IMR-90 (cell line): ENCODE measurements around the gene HMGXB3. TPM values are rescaled to one million over a fixed set of nuclear protein-coding genes. Genes with fewer than 3 reads are reported as not detected.

Experiments
- ATAC-seq: fragments of 200-7000 bp; cut with Tn5 transposase; 2 replicates; pipeline ENCODE4 v1.9.1; 2020; ENCODE audit warnings: low read depth, mild to moderate bottlenecking, moderate library complexity
- BruUV-seq: library from RNA; stranded (reverse); fragments of 400-500 nt; replicated peaks from 2 replicates; lab custom pipeline; 2021; lab: Mats Ljungman, UMichigan
- CTCF ChIA-PET: fragments of 300-600 bp; formaldehyde crosslinking; extraction: SDS; loops from one replicate; lab custom pipeline; 2021; ENCODE audit warnings: antibody characterized with exemption; lab: Yijun Ruan, JAX
- POLR2A ChIA-PET: fragments of 300-600 bp; sonication (Branson Sonifier 250); formaldehyde crosslinking; loops from one replicate; lab custom pipeline; 2022; ENCODE audit warnings: antibody characterized with exemption; ENCODE audit not compliant: unreplicated experiment; lab: Charles Lee
- DNase-seq: peaks from one replicate; pipeline ENCODE4 v3.0.0; 2013
- H2AFZ ChIP-seq: replicated peaks from 2 replicates; pipeline ENCODE3; 2013; ENCODE audit warnings: low read length, mild to moderate bottlenecking; ENCODE audit not compliant: poor library complexity
- H2AK5ac ChIP-seq: 2 replicates; pipeline ENCODE4 v1.6.1; 2013; ENCODE audit warnings: low read depth, low read length, inconsistent platforms
- H2AK9ac ChIP-seq: replicated peaks from 2 replicates; pipeline ENCODE3; 2013; ENCODE audit warnings: mild to moderate bottlenecking, low read depth, low read length, moderate library complexity; ENCODE audit not compliant: poor library complexity
- H2BK120ac ChIP-seq: 2 replicates; pipeline ENCODE4 v1.6.1; 2013; ENCODE audit warnings: low read depth, low read length, inconsistent platforms
- H2BK15ac ChIP-seq: 3 replicates; pipeline ENCODE4 v1.6.1; 2013; ENCODE audit warnings: low read depth, low read length, inconsistent platforms
- H2BK20ac ChIP-seq: 2 replicates; pipeline ENCODE4 v1.6.1; 2013; ENCODE audit warnings: low read depth, mild to moderate bottlenecking, inconsistent platforms, low read length, moderate library complexity
- H2BK5ac ChIP-seq: 2 replicates; pipeline ENCODE4 v1.6.1; 2013; ENCODE audit warnings: mild to moderate bottlenecking, low read depth, low read length, inconsistent platforms; ENCODE audit not compliant: poor library complexity, severe bottlenecking
- H3K14ac ChIP-seq: replicated peaks from 2 replicates; pipeline ENCODE4 v1.6.1; 2013; ENCODE audit warnings: low read depth, low read length, inconsistent platforms
- H3K18ac ChIP-seq: 2 replicates; pipeline ENCODE4 v1.6.1; 2013; ENCODE audit warnings: low read depth, low read length, control low read depth
- H3K23ac ChIP-seq: 2 replicates; pipeline ENCODE4 v1.6.1; 2013; ENCODE audit warnings: low read depth, low read length, inconsistent platforms
- H3K27ac ChIP-seq: 2 replicates; pipeline ENCODE4 v1.5.1; 2013; ENCODE audit warnings: mild to moderate bottlenecking, control low read depth, low read length; ENCODE audit not compliant: insufficient read depth
- H3K27me3 ChIP-seq: 2 replicates; pipeline ENCODE4 v1.6.1; 2013; ENCODE audit warnings: low read length; ENCODE audit not compliant: control insufficient read depth, insufficient read depth
- H3K36me3 ChIP-seq: 2 replicates; pipeline ENCODE4 v1.6.1; 2013; ENCODE audit warnings: low read length, mixed read lengths; ENCODE audit not compliant: control insufficient read depth, insufficient read depth
- H3K4ac ChIP-seq: 2 replicates; pipeline ENCODE4 v1.6.1; 2013; ENCODE audit warnings: low read depth, low read length, inconsistent platforms
- H3K4me1 ChIP-seq: 2 replicates; pipeline ENCODE4 v1.6.1; 2013; ENCODE audit warnings: low read length, mixed read lengths; ENCODE audit not compliant: control insufficient read depth, insufficient read depth
- H3K4me2 ChIP-seq: 2 replicates; pipeline ENCODE4 v1.6.1; 2013; ENCODE audit warnings: low read depth, mild to moderate bottlenecking, control low read depth, low read length, moderate library complexity
- H3K4me3 ChIP-seq: 2 replicates; pipeline ENCODE4 v1.5.1; 2013; ENCODE audit warnings: low read depth, mild to moderate bottlenecking, control low read depth, low read length, moderate library complexity; ENCODE audit not compliant: insufficient read depth
- H3K56ac ChIP-seq: 2 replicates; pipeline ENCODE4 v1.6.1; 2013; ENCODE audit warnings: low read length, inconsistent platforms; ENCODE audit not compliant: insufficient read depth; ENCODE audit errors: extremely low read depth
- H3K79me1 ChIP-seq, 2 experiments: 2 replicates each; pipeline ENCODE4 v1.6.1; 2013; ENCODE audit warnings: low read length in 2 of 2, inconsistent platforms in 1 of 2, low read depth in 1 of 2
- H3K9ac ChIP-seq: 2 replicates; pipeline ENCODE4 v1.6.1; 2013; ENCODE audit warnings: low read depth, low read length, control low read depth
- H3K9me1 ChIP-seq: 2 replicates; pipeline ENCODE4 v1.6.1; 2013; ENCODE audit warnings: low read length, inconsistent platforms; ENCODE audit not compliant: insufficient read depth
- H3K9me3 ChIP-seq: 2 replicates; pipeline ENCODE4 v1.6.1; 2013; ENCODE audit warnings: low read length; ENCODE audit not compliant: control insufficient read depth, insufficient read depth
- H4K20me1 ChIP-seq: 2 replicates; pipeline ENCODE4 v1.6.1; 2013; ENCODE audit warnings: low read length, inconsistent platforms; ENCODE audit not compliant: insufficient read depth
- H4K5ac ChIP-seq: 2 replicates; pipeline ENCODE4 v1.6.1; 2013; ENCODE audit warnings: mild to moderate bottlenecking, low read depth, low read length, control low read depth
- H4K8ac ChIP-seq, 2 experiments: 2 replicates each; pipeline ENCODE4 v1.6.1; 2013; ENCODE audit warnings: low read depth in 2 of 2, low read length in 2 of 2, control low read depth in 1 of 2, inconsistent platforms in 1 of 2
- H4K91ac ChIP-seq: 2 replicates; pipeline ENCODE4 v1.6.1; 2013; ENCODE audit warnings: low read depth, low read length, inconsistent platforms; ENCODE audit not compliant: insufficient read depth
- BHLHE40 ChIP-seq: fragments of 150-350 bp; IDR thresholded peaks from 2 replicates; pipeline ENCODE4 v1.6.1; 2016; ENCODE audit warnings: mild to moderate bottlenecking, low read depth, low read length
- CEBPB ChIP-seq: IDR thresholded peaks from 2 replicates; pipeline ENCODE4 v1.6.1; 2012; ENCODE audit warnings: low read depth, low read length, improper control_type of control experiment
- CHD1 ChIP-seq: IDR thresholded peaks from 2 replicates; pipeline ENCODE4 v1.6.1; 2012; ENCODE audit warnings: low read depth, low read length, improper control_type of control experiment
- FOS ChIP-seq: fragments of 150-350 bp; IDR thresholded peaks from 2 replicates; pipeline ENCODE4 v1.6.1; 2016; ENCODE audit warnings: low read depth, low read length
- MAFK ChIP-seq: IDR thresholded peaks from 2 replicates; pipeline ENCODE4 v1.6.1; 2012; ENCODE audit warnings: low read depth, low read length, improper control_type of control experiment
- MAZ ChIP-seq: IDR thresholded peaks from 2 replicates; pipeline ENCODE4 v1.6.1; 2012; ENCODE audit warnings: low read depth, mild to moderate bottlenecking, low read length, improper control_type of control experiment, moderate library complexity, borderline replicate concordance
- MXI1 ChIP-seq: IDR thresholded peaks from 2 replicates; pipeline ENCODE4 v1.6.1; 2012; ENCODE audit warnings: low read depth, mild to moderate bottlenecking, low read length, moderate library complexity, borderline replicate concordance
- NFE2L2 ChIP-seq: fragments of 150-350 bp; IDR thresholded peaks from 2 replicates; pipeline ENCODE4 v1.6.1; 2016; ENCODE audit warnings: low read depth, mild to moderate bottlenecking, low read length
- POLR2A ChIP-seq: IDR thresholded peaks from 2 replicates; pipeline ENCODE4 v1.6.1; 2012; ENCODE audit warnings: mild to moderate bottlenecking, low read depth, low read length
- RAD21 ChIP-seq: IDR thresholded peaks from 2 replicates; pipeline ENCODE4 v1.6.1; 2012; ENCODE audit warnings: low read length, improper control_type of control experiment
- RCOR1 ChIP-seq: IDR thresholded peaks from 2 replicates; pipeline ENCODE4 v1.6.1; 2012; ENCODE audit warnings: mild to moderate bottlenecking, low read length, improper control_type of control experiment; ENCODE audit not compliant: insufficient replicate concordance
- RFX5 ChIP-seq: IDR thresholded peaks from 2 replicates; pipeline ENCODE4 v1.8.0; 2012; ENCODE audit warnings: low read depth, mild to moderate bottlenecking, low read length, moderate library complexity
- SMC3 ChIP-seq: fragments of 150-350 bp; IDR thresholded peaks from 2 replicates; pipeline ENCODE4 v1.6.1; 2016; ENCODE audit warnings: low read depth, mild to moderate bottlenecking, antibody characterized with exemption, low read length, moderate library complexity
- WGBS, 2 experiments: methylation state at CpG; one replicate each; pipeline versions ENCODE4 v1.1.5 to v1.1.7; 2013; ENCODE audit warnings: missing lambda C conversion rate in 2 of 2; ENCODE audit not compliant: insufficient read length in 1 of 2; ENCODE audit errors: extremely low coverage in 2 of 2; 5-methylcytosine and 5-hydroxymethylcytosine counted together
- dilution Hi-C: fragments of 300-500 bp; cut with HindIII; formaldehyde crosslinking; loops from one replicate; pipeline ENCODE4 v1.14.3; 2018; ENCODE audit warnings: low sequenced_read_pairs; ENCODE audit not compliant: unreplicated experiment
- in situ Hi-C: fragments of 300-500 bp; cut with MboI; formaldehyde crosslinking; loops from 3 replicates; pipeline ENCODE4 v1.14.3; 2019; ENCODE audit warnings: low sequenced_read_pairs, inconsistent platforms, mixed read lengths
- intact Hi-C: fragments of 100-400 bp; cut with micrococcal nuclease; formaldehyde crosslinking; loops from 2 replicates; pipeline ENCODE4 v1.10.0; 2022
- polyA plus RNA-seq, 3 experiments: library from polyadenylated mRNA; depleted of rRNA; stranded (reverse); fragments of >200 nt; gene quantifications; 2 replicates each; pipeline ENCODE4 v1.2.3, GENCODE V29; 2012; ENCODE audit warnings: low replicate concordance in 1 of 3
- total RNA-seq: library from RNA; depleted of rRNA; stranded (reverse); fragments of >200 nt; gene quantifications from 2 replicates; pipeline ENCODE4 v1.2.3, GENCODE V29; 2012
- TF ChIP-seq, protein P1 (sequence below): fragments of 150-350 bp; IDR thresholded peaks from 2 replicates; pipeline ENCODE4 v1.6.1; 2017; ENCODE audit warnings: mild to moderate bottlenecking, antibody characterized with exemption, low read length, low read depth
- TF ChIP-seq, protein P2 (sequence below): conservative IDR thresholded peaks from 2 replicates; pipeline ENCODE4 v1.5.1; 2012; ENCODE audit warnings: mild to moderate bottlenecking, low read depth, low read length, improper control_type of control experiment
- TF ChIP-seq, protein P3 (sequence below): fragments of 150-350 bp; IDR thresholded peaks from 2 replicates; pipeline ENCODE4 v1.6.1; 2016; ENCODE audit warnings: low read depth, mild to moderate bottlenecking, low read length, moderate library complexity, borderline replicate concordance

HMGXB3 gene
- total and polyA plus RNA-seq, 2 of the 4 experiments (the other 2 are of a cell fraction): 27.6 to 30.6 TPM

DNA sequence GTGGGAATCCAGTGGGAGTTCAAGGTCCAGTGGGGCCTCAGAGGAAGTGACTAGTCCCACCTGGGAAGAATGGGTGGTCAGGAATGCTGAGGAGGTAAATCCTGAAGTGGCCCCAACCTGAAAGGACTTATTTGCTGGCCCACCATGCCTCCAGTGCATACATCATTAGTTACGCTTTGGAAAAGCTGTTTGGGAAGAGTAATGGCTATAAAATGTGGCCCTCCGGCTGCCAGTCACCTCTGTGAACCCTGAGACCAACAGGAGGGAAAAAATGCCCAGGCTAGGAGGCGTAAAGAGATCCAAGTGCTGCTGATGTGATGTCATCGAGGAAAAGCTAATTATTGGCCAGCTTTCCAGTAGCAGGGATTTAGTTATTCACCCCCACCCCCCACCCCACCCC lies 42.7 kb upstream of the HMGXB3 start:
- Histone ChIP-seq H3K14ac (no peak overlapping the region), H4K8ac (no peak overlapping the region), H2BK15ac (no peak overlapping the region), H2BK120ac (no peak overlapping the region), H2BK5ac (no peak overlapping the region), H3K27me3 (peaks cover 2% of the 10 kb centered on the region), H3K9me3 (no peaks in the 10 kb centered on the region), H3K18ac (no peak overlapping the region), H3K4me2 (no peak overlapping the region), H3K9me1 (peaks cover 7% of the 10 kb centered on the region), H3K4ac (no peak overlapping the region), H2BK20ac (no peak overlapping the region), H4K91ac (no peak overlapping the region), H3K56ac (no peak overlapping the region), H3K23ac (0 out of 2 replicates have a peak overlapping the region, but pooled peaks have one; percentile 15), H2AK9ac (no peak overlapping the region), H4K20me1 (no peaks in the 10 kb centered on the region), H2AFZ (peak overlapping the region; percentile 10), H3K9ac (no peak overlapping the region), H3K27ac (no peak overlapping the region), H4K5ac (no peak overlapping the region), H3K36me3 (no peaks in the 10 kb centered on the region), H3K4me3 (no peak overlapping the region), H3K79me1 (peaks cover 0 to 14% of the 10 kb centered on the region in 2 experiments; a peak in 3 of 4 replicates), H3K4me1 (peaks cover 6% of the 10 kb centered on the region), H2AK5ac (no peak overlapping the region)
- intact Hi-C loops: no loop called here
- no TSS peak for BruUV-seq
- ChIA-PET POLR2A (no interaction called here), CTCF (interaction anchor here (0.5 to 0.6 kb wide), 2 partner anchors 18 to 612 kb away, joined by 3 to 4 read pairs; no protein-coding TSS in a partner anchor)
- ATAC-seq: no peak
- in situ Hi-C loops: no loop called here
- dilution Hi-C loops: no loop called here
- TF ChIP-seq FOS (no peak), CEBPB (no peak), MAZ (no peak), POLR2A (no peak), NFE2L2 (no peak), RAD21 (no peak), BHLHE40 (no peak), RCOR1 (no peak), CHD1 (no peak), MAFK (no peak), RFX5 (no peak), MXI1 (no peak), SMC3 (no peak)
- TF ChIP-seq, protein P1, sequence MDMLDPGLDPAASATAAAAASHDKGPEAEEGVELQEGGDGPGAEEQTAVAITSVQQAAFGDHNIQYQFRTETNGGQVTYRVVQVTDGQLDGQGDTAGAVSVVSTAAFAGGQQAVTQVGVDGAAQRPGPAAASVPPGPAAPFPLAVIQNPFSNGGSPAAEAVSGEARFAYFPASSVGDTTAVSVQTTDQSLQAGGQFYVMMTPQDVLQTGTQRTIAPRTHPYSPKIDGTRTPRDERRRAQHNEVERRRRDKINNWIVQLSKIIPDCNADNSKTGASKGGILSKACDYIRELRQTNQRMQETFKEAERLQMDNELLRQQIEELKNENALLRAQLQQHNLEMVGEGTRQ: no peak
- TF ChIP-seq, protein P2, sequence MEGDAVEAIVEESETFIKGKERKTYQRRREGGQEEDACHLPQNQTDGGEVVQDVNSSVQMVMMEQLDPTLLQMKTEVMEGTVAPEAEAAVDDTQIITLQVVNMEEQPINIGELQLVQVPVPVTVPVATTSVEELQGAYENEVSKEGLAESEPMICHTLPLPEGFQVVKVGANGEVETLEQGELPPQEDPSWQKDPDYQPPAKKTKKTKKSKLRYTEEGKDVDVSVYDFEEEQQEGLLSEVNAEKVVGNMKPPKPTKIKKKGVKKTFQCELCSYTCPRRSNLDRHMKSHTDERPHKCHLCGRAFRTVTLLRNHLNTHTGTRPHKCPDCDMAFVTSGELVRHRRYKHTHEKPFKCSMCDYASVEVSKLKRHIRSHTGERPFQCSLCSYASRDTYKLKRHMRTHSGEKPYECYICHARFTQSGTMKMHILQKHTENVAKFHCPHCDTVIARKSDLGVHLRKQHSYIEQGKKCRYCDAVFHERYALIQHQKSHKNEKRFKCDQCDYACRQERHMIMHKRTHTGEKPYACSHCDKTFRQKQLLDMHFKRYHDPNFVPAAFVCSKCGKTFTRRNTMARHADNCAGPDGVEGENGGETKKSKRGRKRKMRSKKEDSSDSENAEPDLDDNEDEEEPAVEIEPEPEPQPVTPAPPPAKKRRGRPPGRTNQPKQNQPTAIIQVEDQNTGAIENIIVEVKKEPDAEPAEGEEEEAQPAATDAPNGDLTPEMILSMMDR: no peak
- TF ChIP-seq, protein P3, sequence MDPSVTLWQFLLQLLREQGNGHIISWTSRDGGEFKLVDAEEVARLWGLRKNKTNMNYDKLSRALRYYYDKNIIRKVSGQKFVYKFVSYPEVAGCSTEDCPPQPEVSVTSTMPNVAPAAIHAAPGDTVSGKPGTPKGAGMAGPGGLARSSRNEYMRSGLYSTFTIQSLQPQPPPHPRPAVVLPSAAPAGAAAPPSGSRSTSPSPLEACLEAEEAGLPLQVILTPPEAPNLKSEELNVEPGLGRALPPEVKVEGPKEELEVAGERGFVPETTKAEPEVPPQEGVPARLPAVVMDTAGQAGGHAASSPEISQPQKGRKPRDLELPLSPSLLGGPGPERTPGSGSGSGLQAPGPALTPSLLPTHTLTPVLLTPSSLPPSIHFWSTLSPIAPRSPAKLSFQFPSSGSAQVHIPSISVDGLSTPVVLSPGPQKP: no peak
- DNase-seq: no peak
- WGBS, 2 experiments: no CpG with 5 or more reads among the region's 4 CpGs
